Mucosa of rectum (tissue), 2 donors: ENCODE data around the gene ACSL3.
"Not testable (repeated sequence)": the region's sequence is repeated elsewhere in the genome, so short reads cannot be mapped to it uniquely, and the experiment has no call there.

Source experiments
- H3K27ac ChIP-seq, 2 donors: one replicate each; pipeline ENCODE4 v1.7.0; 2013; ENCODE audit warnings: inconsistent platforms in 2 of 2, low read depth in 2 of 2, low read length in 2 of 2
- H3K27me3 ChIP-seq, 2 donors: one replicate each; pipeline ENCODE4 v1.7.0; 2013; ENCODE audit warnings: low read length in 2 of 2; ENCODE audit not compliant: control insufficient read depth in 2 of 2, insufficient read depth in 2 of 2
- H3K36me3 ChIP-seq, 2 donors: one replicate each; pipeline ENCODE4 v1.7.0; 2013; ENCODE audit warnings: low read length in 2 of 2; ENCODE audit not compliant: control insufficient read depth in 2 of 2, insufficient read depth in 2 of 2
- H3K4me1 ChIP-seq, 2 donors: one replicate each; pipeline ENCODE4 v1.7.0; 2013; ENCODE audit warnings: low read length in 2 of 2, mild to moderate bottlenecking in 1 of 2; ENCODE audit not compliant: control insufficient read depth in 2 of 2, insufficient read depth in 2 of 2
- H3K4me3 ChIP-seq, 2 donors: one replicate each; pipeline ENCODE4 v1.7.0; 2013; ENCODE audit warnings: low read length in 2 of 2
- H3K9ac ChIP-seq, 2 donors: one replicate each; pipeline ENCODE4 v1.7.0; 2013; ENCODE audit warnings: low read length in 2 of 2, low read depth in 1 of 2, mild to moderate bottlenecking in 1 of 2
- H3K9me3 ChIP-seq, 2 donors: one replicate each; pipeline ENCODE4 v1.7.0; 2013; ENCODE audit warnings: low read length in 2 of 2; ENCODE audit not compliant: control insufficient read depth in 2 of 2
- donor health status: healthy.
- donor health status: Normal muscosa, but diverticular disease.

The ACSL3 gene

GRCh38 chr2:222866358-222866960 lies 5.6 kb downstream of the ACSL3 start:
- Histone ChIP-seq H3K4me1 (peaks cover 14 to 19% of the 10 kb centered on the region in 2 donors), H3K27me3 (no peaks in the 10 kb centered on the region), H3K4me3 (no peak overlapping the region), H3K36me3 (no peaks in the 10 kb centered on the region), H3K27ac (no peak overlapping the region), H3K9me3 (no peaks in the 10 kb centered on the region), H3K9ac (no peak overlapping the region)

- not testable (repeated sequence) for H3K9ac ChIP-seq, H3K4me1 ChIP-seq, H3K9me3 ChIP-seq, H3K4me3 ChIP-seq, H3K27me3 ChIP-seq, H3K36me3 ChIP-seq, H3K27ac ChIP-seq
These were observed 7.9 kb downstream of the ACSL3 start for GRCh38 chr2:222868560-222869251.

- Histone ChIP-seq H3K27ac (no peak overlapping the region), H3K4me1 (peaks cover under 1 to 5% of the 10 kb centered on the region in 2 donors), H3K36me3 (no peaks in the 10 kb centered on the region), H3K9ac (no peak overlapping the region), H3K4me3 (no peak overlapping the region), H3K9me3 (no peaks in the 10 kb centered on the region), H3K27me3 (no peaks in the 10 kb centered on the region)
These were observed 8.4 kb downstream of the ACSL3 start for GRCh38 chr2:222869252-222869560.

GRCh38 chr2:222871291-222871690 lies 10.5 kb downstream of the ACSL3 start:
- no peak overlapping the region for H3K9ac ChIP-seq
- H3K27ac ChIP-seq: no peak overlapping the region
- H3K4me1 ChIP-seq: peaks cover 0 to 5% of the 10 kb centered on the region in 2 donors
- no peaks in the 10 kb centered on the region for H3K9me3 ChIP-seq
- H3K36me3 ChIP-seq: no peaks in the 10 kb centered on the region
- no peak overlapping the region for H3K4me3 ChIP-seq
- H3K27me3 ChIP-seq: no peaks in the 10 kb centered on the region

GRCh38 chr2:222872551-222872950 lies 11.7 kb downstream of the ACSL3 start:
- H3K36me3 ChIP-seq: no peaks in the 10 kb centered on the region
- no peak overlapping the region for H3K4me3 ChIP-seq
- no peak overlapping the region for H3K9ac ChIP-seq
- no peaks in the 10 kb centered on the region for H3K27me3 ChIP-seq
- H3K9me3 ChIP-seq: no peaks in the 10 kb centered on the region
- H3K27ac ChIP-seq: no peak overlapping the region
- H3K4me1 ChIP-seq: peaks cover 0 to 5% of the 10 kb centered on the region in 2 donors

- H3K4me1 ChIP-seq: peaks cover 0 to 9% of the 10 kb centered on the region in 2 donors
- H3K4me3 ChIP-seq: no peak overlapping the region
- no peak overlapping the region for H3K9ac ChIP-seq
- H3K27ac ChIP-seq: no peak overlapping the region
- H3K27me3 ChIP-seq: no peaks in the 10 kb centered on the region
- H3K9me3 ChIP-seq: no peaks in the 10 kb centered on the region
- H3K36me3 ChIP-seq: no peaks in the 10 kb centered on the region
These were observed 14.6 kb downstream of the ACSL3 start for GRCh38 chr2:222875482-222875881.

GRCh38 chr2:222876947-222877346 lies 16.1 kb downstream of the ACSL3 start:
- no peaks in the 10 kb centered on the region for H3K9me3 ChIP-seq
- H3K9ac ChIP-seq: no peak overlapping the region
- no peaks in the 10 kb centered on the region for H3K27me3 ChIP-seq
- no peak overlapping the region for H3K27ac ChIP-seq
- H3K4me1 ChIP-seq: peaks cover 0 to 4% of the 10 kb centered on the region in 2 donors
- H3K36me3 ChIP-seq: no peaks in the 10 kb centered on the region
- no peak overlapping the region for H3K4me3 ChIP-seq

- H3K36me3 ChIP-seq: no peaks in the 10 kb centered on the region
- peaks cover 0 to 4% of the 10 kb centered on the region in 2 donors for H3K4me1 ChIP-seq
- no peak overlapping the region for H3K27ac ChIP-seq
- H3K9me3 ChIP-seq: no peaks in the 10 kb centered on the region
- no peak overlapping the region for H3K4me3 ChIP-seq
- no peak overlapping the region for H3K9ac ChIP-seq
- H3K27me3 ChIP-seq: no peaks in the 10 kb centered on the region
These were observed 16.9 kb downstream of the ACSL3 start for GRCh38 chr2:222877556-222878300.

- H3K4me1 ChIP-seq: peaks cover 0 to 4% of the 10 kb centered on the region in 2 donors
These were observed 17.6 kb downstream of the ACSL3 start for GRCh38 chr2:222878301-222878876.

More at GRCh38 chr2:222878301-222878876, 17.6 kb downstream of the ACSL3 start:
- Histone ChIP-seq H3K27me3 (no peaks in the 10 kb centered on the region), H3K36me3 (no peaks in the 10 kb centered on the region), H3K4me3 (no peak overlapping the region), H3K9me3 (no peaks in the 10 kb centered on the region), H3K27ac (no peak overlapping the region), H3K9ac (no peak overlapping the region)
